Cerebellar cortex (tissue), 1 donor: ENCODE data around the gene USP4.
"Not testable (repeated sequence)": the region's sequence is repeated elsewhere in the genome, so short reads cannot be mapped to it uniquely, and the experiment has no call there.

Source experiments
- DNase-seq: peaks from one replicate; pipeline ENCODE4 v3.0.0-alpha.2; 2015; ENCODE audit warnings: low spot score

Gene USP4

GRCh38 chr3:49352281-49352680 is 12.4 kb upstream of the USP4 start:
- DNase-seq, result no peak

DNA sequence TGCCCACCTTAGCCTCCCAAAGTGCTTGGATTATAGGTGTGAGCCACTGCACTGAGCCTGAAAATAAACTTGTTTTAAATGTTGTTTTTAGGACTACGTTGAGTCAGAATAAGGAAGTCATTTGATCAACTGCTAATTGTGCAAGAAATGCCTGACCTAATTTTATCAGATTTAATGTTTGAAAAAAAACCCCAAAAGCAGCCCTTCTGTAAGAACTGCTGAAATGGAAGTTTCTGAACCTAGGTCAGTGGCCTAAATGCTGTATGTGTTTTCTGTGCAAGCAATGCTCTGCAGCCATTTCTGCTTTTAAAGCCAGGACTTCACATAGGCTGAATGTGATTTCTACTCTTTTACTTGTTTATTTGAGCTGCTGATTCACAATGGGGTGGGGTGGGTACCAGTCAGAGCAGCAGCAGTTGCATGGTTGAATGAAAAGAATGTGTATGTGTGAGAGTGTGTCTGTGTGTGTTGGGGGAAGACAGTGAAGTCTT is 11.7 kb upstream of the USP4 start:
- no peak for DNase-seq

- no peak for DNase-seq
Measured at GRCh38 chr3:49349348-49350114, 9.7 kb upstream of the USP4 start.

DNA sequence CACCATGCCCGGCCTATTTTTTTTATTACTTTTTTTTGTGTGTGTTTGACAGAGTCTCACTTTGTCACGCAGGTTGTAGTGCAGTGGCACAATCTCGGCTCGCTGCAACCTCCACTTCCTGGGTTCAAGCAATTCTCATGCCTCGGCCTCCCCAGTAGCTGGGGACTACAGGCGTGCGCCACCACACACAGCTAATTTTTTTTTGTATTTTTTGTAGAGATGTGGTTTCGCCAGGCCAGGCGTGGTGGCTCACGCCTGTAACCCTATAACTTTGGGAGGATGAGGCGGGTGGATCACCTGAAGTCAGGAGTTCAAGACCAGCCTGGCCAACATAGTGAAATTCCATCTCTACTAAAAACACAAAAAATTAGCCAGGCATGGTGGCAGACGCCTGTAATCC is 8.5 kb upstream of the USP4 start:
- not testable (repeated sequence) for DNase-seq

DNA sequence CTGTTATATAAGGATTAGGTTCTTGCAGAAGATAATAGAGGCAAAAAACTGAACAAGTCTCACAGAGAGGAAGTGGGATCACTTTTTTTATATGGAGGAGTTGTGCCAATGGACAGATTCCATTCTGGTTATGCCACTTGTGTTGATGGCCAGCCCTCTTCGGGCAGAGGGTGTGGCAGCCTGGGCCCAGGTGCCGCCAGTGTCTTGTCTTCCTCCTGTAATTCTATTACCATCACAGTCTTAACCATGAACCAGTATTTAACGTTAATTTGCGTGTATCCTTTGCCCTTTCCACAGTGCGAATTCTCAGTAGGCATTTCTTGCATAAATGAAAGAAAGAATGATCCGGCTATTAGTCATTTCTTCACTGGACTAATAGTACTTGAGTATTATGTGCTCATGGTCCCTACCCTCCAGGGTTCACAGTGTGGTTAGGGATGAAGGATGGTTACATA is 7.0 kb upstream of the USP4 start:
- DNase-seq, result no peak

DNA sequence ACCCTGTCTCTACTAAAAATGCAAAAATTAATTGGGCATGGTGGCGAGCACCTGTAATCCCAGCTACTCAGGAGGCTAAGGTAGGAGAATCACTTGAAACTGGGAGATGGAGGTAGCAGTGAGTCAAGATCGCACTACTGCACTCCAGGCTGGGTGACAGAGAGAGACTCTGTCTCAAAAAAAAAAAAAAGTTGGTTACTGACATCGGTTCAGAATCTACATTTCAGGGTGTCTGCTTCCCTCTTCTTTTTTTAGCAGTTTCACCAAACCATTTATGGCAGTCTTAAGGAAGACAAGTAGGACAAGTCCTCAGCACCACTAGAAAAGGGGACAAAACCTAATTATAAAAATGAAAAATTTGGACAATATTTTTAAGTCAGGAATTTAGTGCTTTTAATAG is 3.3 kb upstream of the USP4 start:
- no peak for DNase-seq

- no peak for DNase-seq
Measured at GRCh38 chr3:49341996-49342395, 2.1 kb upstream of the USP4 start.

GRCh38 chr3:49339581-49339940 is 292 bp downstream of the USP4 start:
- no peak for DNase-seq

DNA sequence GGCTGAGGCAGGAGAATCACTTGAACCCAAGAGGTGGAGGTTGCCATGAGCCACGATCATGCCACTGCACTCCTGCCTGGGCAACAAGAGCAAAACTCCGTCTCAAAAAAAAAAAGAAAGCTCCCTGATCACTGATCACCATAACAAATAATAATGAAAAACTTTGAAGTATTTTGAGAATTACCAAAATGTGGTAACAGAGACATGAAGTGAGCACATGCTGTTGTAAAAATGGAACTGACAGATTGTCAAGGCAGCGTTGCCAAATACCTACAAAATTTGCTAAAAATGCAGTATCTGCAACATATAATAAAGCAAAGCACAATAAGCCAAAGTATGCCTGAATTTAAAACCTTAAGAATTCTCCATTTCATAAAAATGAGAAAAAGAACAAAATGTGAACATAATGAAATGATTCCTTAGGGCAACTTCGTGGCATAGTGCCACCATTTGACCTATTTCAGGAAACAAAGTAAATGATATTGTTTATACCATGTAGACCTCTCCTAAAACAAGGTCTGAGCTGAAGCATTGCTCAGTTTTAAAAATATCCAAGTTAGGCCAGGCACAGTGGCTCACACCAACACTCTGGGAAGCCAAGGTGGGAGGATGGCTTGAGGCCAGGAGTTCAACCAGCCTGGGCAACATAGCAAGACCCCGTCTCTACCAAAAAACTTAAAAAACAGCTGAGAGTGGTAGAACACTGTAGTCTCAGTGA is 5.8 kb downstream of the USP4 start:
- no peak for DNase-seq

GRCh38 chr3:49333091-49333490 is 6.8 kb downstream of the USP4 start:
- DNase-seq, result no peak

DNA sequence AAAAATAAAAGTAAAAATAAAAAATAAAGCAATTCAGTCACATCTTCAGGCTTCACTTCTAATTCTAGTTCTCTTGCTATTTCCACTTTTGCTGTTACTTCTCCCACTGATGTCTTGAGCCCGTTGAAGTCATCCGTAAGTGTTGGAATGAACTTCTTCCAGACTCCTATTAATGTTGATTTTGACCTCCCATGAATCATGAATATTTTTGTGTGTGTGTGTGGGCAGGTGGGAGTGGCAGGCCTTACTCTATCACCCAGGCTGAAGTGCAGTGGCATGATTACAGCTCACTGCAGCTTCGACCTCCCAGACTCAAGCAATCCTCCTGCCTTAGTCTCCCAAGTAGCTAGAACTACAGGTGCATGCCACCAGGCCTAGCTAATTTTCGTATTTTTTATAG is 10.7 kb downstream of the USP4 start:
- DNase-seq, result no peak

DNA sequence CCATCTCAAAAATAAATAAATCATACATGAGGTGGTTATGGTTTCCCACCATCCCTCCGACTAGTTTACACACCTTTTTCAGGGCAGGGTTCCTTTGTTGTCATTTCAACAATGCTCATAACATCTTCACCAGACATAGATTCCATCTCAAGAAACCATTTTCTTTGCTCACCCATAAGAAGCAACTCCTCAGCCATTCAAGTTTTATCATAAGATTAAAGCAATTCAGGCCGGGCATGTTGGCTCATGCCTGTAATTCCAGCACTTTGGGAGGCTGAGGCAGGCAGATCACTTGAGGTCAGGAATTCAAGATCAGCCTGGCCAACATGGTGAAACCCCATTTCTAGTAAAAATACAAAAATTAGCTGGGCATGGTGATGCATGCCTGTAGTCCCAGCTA is 11.5 kb downstream of the USP4 start:
- DNase-seq, result not testable (repeated sequence)

DNA sequence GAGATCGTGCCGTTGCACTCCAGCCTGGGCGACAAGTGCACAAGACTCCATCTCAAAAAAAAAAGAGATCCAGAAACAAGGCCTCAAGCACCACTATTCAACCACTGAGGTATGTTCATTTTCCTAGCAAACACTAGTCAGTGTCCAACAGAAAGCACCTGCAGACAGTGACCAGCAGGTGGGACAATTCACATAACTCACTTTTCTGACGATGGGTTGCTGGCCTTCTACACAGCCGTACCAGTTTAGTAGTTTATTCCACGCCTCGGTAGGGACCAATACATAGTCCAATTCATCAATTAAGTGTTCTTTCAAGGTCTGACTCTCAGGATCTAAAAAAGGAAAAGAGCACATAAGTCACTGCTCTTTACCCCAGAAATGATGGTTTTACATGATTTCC is 12.4 kb downstream of the USP4 start:
- no peak for DNase-seq

GRCh38 chr3:49324768-49325167 is 15.1 kb downstream of the USP4 start:
- DNase-seq, result no peak

DNA sequence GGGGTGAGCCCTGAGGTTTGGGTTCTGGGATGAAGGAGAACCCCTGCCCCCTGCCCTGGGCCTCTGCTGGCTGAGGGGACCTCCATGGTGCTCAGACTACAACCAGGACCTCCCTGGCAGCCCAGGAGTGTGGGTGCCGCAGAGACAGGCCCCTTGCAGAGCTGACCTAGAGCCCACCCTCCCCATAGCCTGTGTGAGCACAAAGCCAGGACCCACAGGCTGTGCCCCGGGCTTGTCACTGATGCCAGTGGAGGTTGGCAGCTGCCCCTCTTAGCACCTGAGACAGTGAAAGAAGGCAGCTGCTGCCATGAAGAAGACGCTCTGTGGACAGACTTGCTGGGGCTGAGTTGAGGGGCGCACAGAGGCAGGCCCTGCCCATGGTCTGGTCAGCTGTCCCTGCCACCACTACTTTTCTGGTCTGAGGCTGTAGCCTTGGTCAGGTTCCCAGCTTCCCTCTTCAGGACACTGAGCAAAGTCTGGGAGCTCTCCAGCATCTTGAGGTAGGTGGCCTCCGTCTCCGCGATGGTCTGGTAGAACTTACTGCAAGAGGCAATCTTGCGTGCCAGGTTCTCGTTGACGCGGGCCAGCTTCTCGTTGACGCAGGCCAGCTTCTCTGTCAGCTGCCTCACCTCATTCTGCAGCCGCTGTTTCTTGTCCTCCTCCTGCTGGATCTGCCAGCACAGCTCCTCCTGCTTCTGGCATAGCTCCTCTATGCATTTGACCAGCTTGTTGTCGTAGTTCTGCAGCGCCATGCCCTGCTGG is 23.0 kb downstream of the USP4 start:
- no peak for DNase-seq

DNA sequence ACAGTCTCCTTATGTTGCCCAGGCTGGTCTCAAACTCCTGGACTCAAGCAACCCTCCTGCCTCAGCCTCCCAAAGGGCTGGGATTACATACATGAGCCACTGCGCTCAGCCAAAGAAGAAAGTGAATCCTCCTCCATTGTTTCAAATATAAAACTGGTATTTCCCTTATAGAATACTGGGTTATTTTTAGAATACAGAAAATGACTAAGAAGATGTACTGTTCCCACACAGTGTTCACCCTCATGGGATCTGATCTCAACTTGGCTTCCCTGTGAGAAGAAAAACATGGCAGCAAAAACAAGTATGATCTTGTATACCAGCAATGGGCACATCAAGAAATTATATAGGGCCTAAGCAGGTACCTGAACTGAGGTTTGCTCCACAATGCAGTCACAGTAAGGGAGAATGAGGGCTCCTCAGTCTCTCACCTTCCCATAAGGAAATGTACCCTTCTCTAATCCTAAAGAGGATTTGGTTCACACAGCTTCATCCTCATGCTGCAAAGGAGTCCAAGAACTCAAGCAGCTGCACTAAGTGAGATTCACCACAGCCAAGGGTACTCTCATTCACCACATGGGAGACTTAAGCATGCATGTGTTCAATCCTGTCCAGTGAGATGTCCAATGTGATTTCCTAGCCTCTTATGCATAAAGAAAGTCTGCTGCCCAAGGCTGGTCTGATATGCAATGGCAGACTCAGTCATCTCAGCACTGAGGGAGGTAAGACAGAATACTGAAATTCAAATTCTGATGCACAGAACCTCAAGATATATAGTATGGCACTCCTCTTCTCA is 25.8 kb downstream of the USP4 start:
- no peak for DNase-seq

DNA sequence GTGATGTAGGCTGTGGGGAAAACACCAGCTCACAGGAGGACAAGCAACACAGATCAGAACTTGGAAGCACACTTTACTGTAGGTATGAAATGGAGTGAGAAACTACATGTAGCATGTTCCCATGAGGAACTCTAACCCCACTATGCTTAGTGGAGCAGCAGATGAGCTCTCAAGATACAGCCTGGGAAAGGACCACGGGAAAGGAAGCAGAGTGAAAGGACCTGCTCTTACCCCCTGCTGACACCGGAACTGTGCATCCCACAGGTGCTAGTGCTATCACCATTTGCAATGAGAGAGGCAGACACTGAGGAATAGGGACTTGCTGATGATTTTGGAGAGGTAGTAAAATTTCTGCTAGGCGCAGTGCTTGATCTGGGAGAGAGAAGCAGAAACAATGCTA is 28.6 kb downstream of the USP4 start:
- no peak for DNase-seq

GRCh38 chr3:49310677-49311076 is 29.2 kb downstream of the USP4 start:
- DNase-seq, result no peak

DNA sequence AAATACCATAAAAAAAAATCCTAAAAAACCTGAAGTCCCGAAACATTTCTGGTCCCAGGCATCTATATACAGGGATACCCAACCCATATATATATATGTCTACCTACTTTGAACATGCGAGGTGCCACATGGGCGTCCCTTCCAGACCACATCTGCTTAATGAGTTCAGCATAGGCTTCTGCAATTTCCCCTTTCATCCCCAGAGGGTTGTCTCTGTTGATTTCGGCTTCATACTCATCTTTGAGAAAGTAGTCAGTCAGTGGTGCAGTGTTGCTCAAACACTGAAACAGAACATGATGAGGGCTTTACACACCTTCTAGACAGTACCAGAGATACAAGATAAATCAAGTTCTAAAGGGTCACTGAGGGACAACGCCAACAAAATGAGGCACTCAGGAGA is 34.2 kb downstream of the USP4 start:
- DNase-seq, result no peak

DNA sequence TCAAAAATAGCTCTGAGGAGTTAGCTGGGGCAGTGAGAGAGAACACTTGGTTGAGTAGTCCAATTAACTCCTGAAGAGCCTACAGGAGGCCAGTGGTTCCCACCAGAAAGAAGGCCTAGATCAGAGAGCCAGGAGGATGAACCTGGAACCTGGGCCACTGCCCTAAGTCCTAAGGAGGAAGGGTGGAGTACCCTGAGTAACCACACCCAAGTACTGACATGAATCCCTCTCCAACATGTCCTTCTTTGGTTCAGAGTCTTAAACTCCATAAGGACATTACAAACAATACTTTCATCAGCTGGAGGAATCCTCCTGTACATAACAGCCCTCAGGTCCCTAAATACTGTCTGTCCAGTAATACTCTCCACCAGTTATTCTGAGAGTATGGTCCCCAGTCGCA is 37.2 kb downstream of the USP4 start:
- DNase-seq, result no peak

DNA sequence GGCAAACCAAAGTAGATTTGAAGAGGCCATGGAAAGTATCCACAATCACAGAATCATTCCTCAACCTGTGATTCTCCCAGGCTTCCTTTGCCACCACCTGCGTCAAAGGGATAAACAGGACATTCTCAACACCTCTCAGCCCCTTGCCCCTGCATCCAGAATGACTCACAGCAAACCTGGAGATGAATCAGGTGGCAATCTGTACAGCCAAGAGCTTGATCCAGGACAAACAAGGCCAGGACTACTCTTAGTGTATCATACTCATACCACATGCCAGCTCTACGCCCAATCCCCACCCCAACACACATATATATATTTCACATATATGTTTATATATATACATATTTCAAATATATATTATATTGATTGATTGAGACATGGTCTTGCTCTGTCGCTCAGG is 39.3 kb downstream of the USP4 start:
- no peak for DNase-seq

DNA sequence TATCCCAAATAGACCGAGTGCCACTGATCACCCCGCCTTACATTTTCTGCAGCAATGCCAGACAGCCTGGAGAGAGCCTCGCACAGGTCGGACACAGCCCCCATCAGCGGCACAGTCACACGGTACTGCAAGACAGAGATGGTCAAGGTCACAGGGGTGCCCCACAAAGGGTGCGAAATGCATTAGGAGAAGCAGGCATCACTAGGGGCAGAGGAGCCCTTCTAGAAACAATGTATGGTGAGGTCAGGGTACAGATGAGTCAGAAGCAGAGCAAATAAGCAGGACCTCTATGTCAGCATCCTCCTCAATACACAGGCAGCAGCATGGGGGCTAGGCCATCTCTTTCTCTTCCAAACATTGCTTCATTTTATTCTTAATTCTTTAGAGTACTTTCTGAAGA is 41.3 kb downstream of the USP4 start:
- DNase-seq, result no peak
